ENCODE measurements around the gene PSRC1. TPM values are rescaled to one million over a fixed set of nuclear protein-coding genes. Genes with fewer than 3 reads are reported as not detected.
A peak's percentile ranks its signal among the peaks of the same experiment; 100 is the strongest.

PSRC1 gene
- total and polyA plus RNA-seq, 2 of the 8 experiments (the other 6 are each of a cell fraction or from before 2014, with no cell fraction given) = 56.1 to 67.3 TPM

DNA sequence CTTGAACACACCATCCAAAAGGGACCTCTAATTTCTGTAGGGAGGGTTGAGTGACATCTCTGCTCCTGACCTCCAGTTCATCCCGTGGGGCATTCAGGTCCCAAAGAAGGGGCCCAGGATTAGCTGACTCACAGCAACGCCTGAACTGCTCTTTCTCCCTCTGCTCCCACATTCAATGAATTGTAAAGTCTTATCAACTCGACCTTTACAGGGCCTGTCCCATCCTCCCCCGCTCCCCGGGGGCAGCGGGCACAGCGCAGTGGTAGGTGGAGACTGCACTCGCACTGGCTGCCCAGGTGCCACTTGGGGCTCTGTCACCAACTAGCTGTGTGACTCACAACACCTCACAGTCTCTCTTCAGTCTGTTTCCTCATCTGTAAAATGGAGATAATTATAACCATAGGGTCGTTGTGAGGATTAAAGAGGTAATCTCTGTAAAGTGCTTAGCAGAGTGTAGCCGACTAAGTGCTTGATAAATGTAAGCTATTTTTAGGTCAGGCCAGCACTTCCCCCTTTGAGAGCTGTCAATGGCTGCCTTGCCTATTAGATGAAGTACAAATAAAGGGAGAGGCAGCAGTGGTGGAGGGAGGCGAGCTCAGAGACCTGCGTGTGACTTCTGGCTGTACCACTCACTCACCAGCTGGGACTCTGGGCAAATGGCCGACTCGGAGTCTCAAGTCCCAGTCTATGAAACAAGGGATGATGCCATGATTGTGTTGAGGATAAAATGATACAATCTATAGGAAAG, 24.5 kb upstream of the PSRC1 start:
- no peak overlapping the region for H2BK120ac ChIP-seq (replicated peaks; ENCODE audit: low read depth, low read length)
- H2AK5ac ChIP-seq (ENCODE audit: low read depth, low read length) = no peak overlapping the region
- H3K18ac ChIP-seq (ENCODE audit: extremely low read depth, low read length) = no peak overlapping the region
- ChIA-PET POLR2A (ENCODE audit: partially characterized antibody) (interaction anchor here (1.0 to 3.6 kb wide), 6 partner anchors 10 to 90 kb away, joined by 3 to 13 read pairs (median 4); partner anchors contain the start of genes PSRC1 and SORT1), CTCF (ENCODE audit: partially characterized antibody) (interaction anchor here (0.9 to 5.6 kb wide), 9 partner anchors 9 to 194 kb away, joined by 3 to 45 read pairs (median 9); partner anchors contain the start of genes PSRC1 and SORT1)
- no peaks in the 10 kb centered on the region for H3K27me3 ChIP-seq (replicated peaks in 1 of 4; ENCODE audit: control insufficient read depth in 3 of 4, extremely low read depth in 1 of 4, insufficient read depth in 3 of 4, low read length in 3 of 4)
- H3K4me2 ChIP-seq (ENCODE audit: insufficient read depth in 1 of 2, low read depth in 2 of 2, low read length in 2 of 2) = no peak overlapping the region
- H3K4me3 ChIP-seq (ENCODE audit: extremely low read depth in 1 of 4, insufficient read depth in 2 of 4, low read depth in 3 of 4, low read length in 4 of 4) = no peak overlapping the region
- no peak for TF ChIP-seq SP4 (IDR thresholded peaks at IDR 0.05; ENCODE audit: low read length)
- TF ChIP-seq ZNF274 (IDR thresholded peaks at IDR 0.05; ENCODE audit: borderline replicate concordance, extremely low read depth, low read length) = no peak
- no peak for TF ChIP-seq RNF2 (IDR thresholded peaks at IDR 0.05; ENCODE audit: borderline replicate concordance, low read depth, low read length, missing control alignments, poor library complexity, severe bottlenecking)
- H3K14ac ChIP-seq (ENCODE audit: insufficient read length) = no peak overlapping the region
- H3K23me2 ChIP-seq (ENCODE audit: low read depth, low read length) = no peaks in the 10 kb centered on the region
- no peaks in the 10 kb centered on the region for H4K20me1 ChIP-seq (replicated peaks in 1 of 2; ENCODE audit: control insufficient read depth in 1 of 2, insufficient read depth in 2 of 2, low read length in 2 of 2)
- no peak overlapping the region for H3K23ac ChIP-seq (ENCODE audit: insufficient read length)
- no peak for DNase-seq (ENCODE audit: low read depth in 1 of 2, low spot score in 2 of 2)
- H2AFZ ChIP-seq (ENCODE audit: low read length) = no peak overlapping the region
- H3K9ac ChIP-seq (replicated peaks in 1 of 4; ENCODE audit: extremely low read depth in 1 of 4, low read depth in 3 of 4, low read length in 3 of 4) = no peak overlapping the region
- no peak overlapping the region for H3K4ac ChIP-seq (replicated peaks; ENCODE audit: insufficient read length, low read depth, low read length)
- 83% methylated on average over 14 of the region's 14 CpGs; no CpG with 5 or more reads in 1 of the 2 experiments for WGBS, 2 experiments (ENCODE audit: extremely low coverage in 1 of 2, insufficient coverage in 1 of 2, insufficient read length in 1 of 2, insufficient replicate concordance in 2 of 2, low coverage in 1 of 2, low lambda C conversion rate in 2 of 2, missing lambda C conversion rate in 1 of 2)
- H4K5ac ChIP-seq (ENCODE audit: insufficient read length, low read depth, low read length) = no peak overlapping the region
- H3K79me1 ChIP-seq (ENCODE audit: low read depth, low read length) = no peaks in the 10 kb centered on the region
- H3K4me1 ChIP-seq (replicated peaks in 1 of 4; ENCODE audit: control insufficient read depth in 3 of 4, insufficient read depth in 4 of 4, low read length in 3 of 4) = peaks cover 0 to 9% (median 3%) of the 10 kb centered on the region in 4 experiments; a peak in 2 of 7 replicates
- no peak overlapping the region for H4K91ac ChIP-seq (replicated peaks; ENCODE audit: insufficient read length, low read length)
- peak overlapping the region; percentile 14; the same call in 1 of the 2 replicates for H2BK12ac ChIP-seq (ENCODE audit: low read depth, low read length)
- H3K27ac ChIP-seq (ENCODE audit: low read depth, low read length) = no peak overlapping the region
- no peak for FAIRE-seq
- H3K9me3 ChIP-seq (ENCODE audit: insufficient read depth in 2 of 2, low read depth in 1 of 2, low read length in 1 of 2) = no peaks in the 10 kb centered on the region
- H3K36me3 ChIP-seq (ENCODE audit: control insufficient read depth in 2 of 4, insufficient read depth in 4 of 4, low read length in 3 of 4) = peaks cover 0 to 5% (median 0%) of the 10 kb centered on the region in 4 experiments; a peak in 2 of 8 replicates
- H2BK20ac ChIP-seq (ENCODE audit: low read length) = no peak overlapping the region
- no peaks in the 10 kb centered on the region for H3K79me2 ChIP-seq (ENCODE audit: control insufficient read depth in 1 of 2, insufficient read depth in 2 of 2, low read length in 2 of 2)
- H3K56ac ChIP-seq (replicated peaks; ENCODE audit: insufficient read length, low read depth, low read length) = no peak overlapping the region
- no peak overlapping the region for H4K8ac ChIP-seq (ENCODE audit: extremely low read depth, insufficient read depth, low read length)
- H2BK15ac ChIP-seq (ENCODE audit: low read length) = no peak overlapping the region; the same call in 1 of the 2 replicates
- H2BK5ac ChIP-seq (ENCODE audit: low read depth, low read length) = no peak overlapping the region
